Bronchial epithelial cell (primary cell): ENCODE data around the gene ZNF716. TPM values are rescaled to one million over a fixed set of nuclear protein-coding genes. Genes with fewer than 3 reads are reported as not detected.
"Not testable (repeated sequence)": the region's sequence is repeated elsewhere in the genome, so short reads cannot be mapped to it uniquely, and the experiment has no call there.

ENCODE experiments used
- DNase-seq: peaks from one replicate; pipeline ENCODE4 v3.0.0-alpha.2; 2010; ENCODE audit warnings: low read depth
- FAIRE-seq: peaks from 2 replicates; lab custom pipeline; 2011; peaks lifted over from hg19 to GRCh38; lab: Jason Lieb, UNC
- H3K27me3 ChIP-seq: 2 replicates; pipeline ENCODE4 v1.5.1; 2011; ENCODE audit warnings: low read length; ENCODE audit not compliant: control insufficient read depth, insufficient read depth
- H3K36me3 ChIP-seq: 2 replicates; pipeline ENCODE4 v1.5.1; 2011; ENCODE audit warnings: low read length; ENCODE audit not compliant: control insufficient read depth, insufficient read depth
- H3K4me3 ChIP-seq: 2 replicates; pipeline ENCODE4 v1.5.1; 2011; ENCODE audit warnings: mild to moderate bottlenecking, low read depth, low read length, control low read depth
- total RNA-seq: library from RNA; depleted of rRNA; stranded (reverse); fragments of >200 nt; gene quantifications from 2 replicates; pipeline ENCODE4 v1.2.1, GENCODE V29; 2014
- TF ChIP-seq, protein P1 (sequence below): IDR thresholded peaks from 2 replicates; pipeline ENCODE4 v1.5.1; 2011; ENCODE audit warnings: mild to moderate bottlenecking, moderate library complexity, low read length, control low read depth, inconsistent platforms; ENCODE audit not compliant: insufficient read depth, severe bottlenecking

The ZNF716 gene
- total RNA-seq, 1 donor from 2014 or later, result not detected

DNA sequence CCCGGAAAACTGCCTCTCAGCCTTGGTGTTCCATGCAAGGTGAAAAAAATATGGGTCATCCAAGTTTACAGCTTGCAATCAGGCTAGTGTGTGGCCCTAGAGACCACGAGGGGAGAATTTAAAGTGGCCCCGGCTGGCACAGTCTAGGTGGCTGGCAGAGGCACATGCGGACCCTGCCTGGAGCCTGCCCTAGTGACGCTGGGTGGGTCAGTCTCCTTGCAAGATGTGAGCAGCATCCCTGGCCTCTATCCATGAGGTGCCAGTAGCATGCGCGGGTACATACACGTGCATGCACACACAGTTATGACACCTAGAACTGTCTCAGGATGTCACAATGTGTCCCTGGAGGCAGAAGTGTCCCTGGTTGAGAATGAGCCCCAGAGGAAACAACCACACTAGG, 22.4 kb upstream of the ZNF716 start:
- H3K27me3 ChIP-seq, result no peaks in the 10 kb centered on the region
- TF ChIP-seq, protein P1, sequence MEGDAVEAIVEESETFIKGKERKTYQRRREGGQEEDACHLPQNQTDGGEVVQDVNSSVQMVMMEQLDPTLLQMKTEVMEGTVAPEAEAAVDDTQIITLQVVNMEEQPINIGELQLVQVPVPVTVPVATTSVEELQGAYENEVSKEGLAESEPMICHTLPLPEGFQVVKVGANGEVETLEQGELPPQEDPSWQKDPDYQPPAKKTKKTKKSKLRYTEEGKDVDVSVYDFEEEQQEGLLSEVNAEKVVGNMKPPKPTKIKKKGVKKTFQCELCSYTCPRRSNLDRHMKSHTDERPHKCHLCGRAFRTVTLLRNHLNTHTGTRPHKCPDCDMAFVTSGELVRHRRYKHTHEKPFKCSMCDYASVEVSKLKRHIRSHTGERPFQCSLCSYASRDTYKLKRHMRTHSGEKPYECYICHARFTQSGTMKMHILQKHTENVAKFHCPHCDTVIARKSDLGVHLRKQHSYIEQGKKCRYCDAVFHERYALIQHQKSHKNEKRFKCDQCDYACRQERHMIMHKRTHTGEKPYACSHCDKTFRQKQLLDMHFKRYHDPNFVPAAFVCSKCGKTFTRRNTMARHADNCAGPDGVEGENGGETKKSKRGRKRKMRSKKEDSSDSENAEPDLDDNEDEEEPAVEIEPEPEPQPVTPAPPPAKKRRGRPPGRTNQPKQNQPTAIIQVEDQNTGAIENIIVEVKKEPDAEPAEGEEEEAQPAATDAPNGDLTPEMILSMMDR, result no peak
- no peak overlapping the region for H3K4me3 ChIP-seq
- DNase-seq (no peak), FAIRE-seq (no peak)
- no peaks in the 10 kb centered on the region for H3K36me3 ChIP-seq

DNA sequence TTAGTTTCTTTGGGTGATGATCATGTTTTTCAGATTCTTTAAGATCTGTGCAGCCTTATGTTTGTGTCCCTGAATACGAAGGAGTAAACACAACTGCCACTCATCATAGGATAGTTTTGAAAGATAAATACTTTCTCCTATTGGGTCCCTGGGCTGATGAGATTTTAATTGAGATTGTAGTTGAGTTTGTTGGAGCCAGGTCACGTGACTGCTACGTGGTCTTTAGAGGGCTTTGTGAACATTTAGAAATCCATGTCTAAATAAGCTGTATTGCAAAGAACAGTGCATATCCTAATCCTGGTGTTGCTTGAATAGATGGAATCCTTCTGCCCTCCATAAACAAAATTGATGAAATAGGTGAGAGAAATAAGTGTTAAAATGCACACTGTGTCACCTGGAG, 17.4 kb upstream of the ZNF716 start:
- DNase-seq (no peak), FAIRE-seq (no peak)
- TF ChIP-seq, protein P1, result no peak
- Histone ChIP-seq H3K4me3 (no peak overlapping the region), H3K27me3 (no peaks in the 10 kb centered on the region), H3K36me3 (no peaks in the 10 kb centered on the region)

DNA sequence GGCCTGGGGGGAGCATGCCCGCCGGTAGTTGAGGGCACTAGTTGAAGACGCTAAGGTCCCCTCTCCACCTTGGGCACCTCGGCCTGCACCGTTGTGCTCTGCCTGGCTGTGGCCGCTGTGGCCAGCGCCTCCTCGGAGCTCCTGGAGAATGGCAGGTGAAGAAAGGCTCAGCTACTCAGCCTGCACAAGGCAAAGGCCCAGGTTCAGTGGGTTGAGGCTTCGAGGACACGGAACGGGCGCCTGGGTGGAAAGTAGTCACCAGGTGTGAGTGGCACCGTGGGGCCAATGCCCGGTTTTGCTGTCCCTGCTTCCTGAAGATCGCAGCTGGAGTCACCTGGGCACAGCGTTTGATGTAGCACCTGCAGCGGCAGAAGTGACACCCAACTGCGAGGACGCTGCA, 12.4 kb upstream of the ZNF716 start:
- H3K27me3 ChIP-seq, result no peaks in the 10 kb centered on the region
- no peak for FAIRE-seq
- no peaks in the 10 kb centered on the region for H3K36me3 ChIP-seq
- H3K4me3 ChIP-seq, result no peak overlapping the region
- DNase-seq, result no peak
- TF ChIP-seq, protein P1, result no peak

DNA sequence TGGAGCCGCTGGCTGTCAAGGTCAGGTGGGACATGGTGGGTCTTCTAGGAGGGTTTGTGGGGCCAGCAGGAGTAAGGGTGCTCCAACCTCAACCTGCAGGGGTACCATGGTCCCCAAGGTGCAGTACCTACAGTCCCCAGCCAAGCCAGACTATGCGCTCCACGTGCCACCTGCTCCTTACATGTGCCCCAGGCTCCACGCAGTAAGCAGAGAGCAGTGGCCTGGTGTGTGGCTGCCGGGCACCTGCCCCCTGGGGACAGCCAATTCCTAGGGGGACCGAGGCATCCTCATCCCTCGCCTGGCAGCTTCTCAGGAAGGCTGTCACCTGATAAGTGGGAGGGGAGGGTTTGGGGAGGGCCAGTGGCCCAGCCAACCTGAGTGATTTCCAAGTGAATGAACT, 11.7 kb upstream of the ZNF716 start:
- Histone ChIP-seq H3K36me3 (no peaks in the 10 kb centered on the region), H3K27me3 (no peaks in the 10 kb centered on the region), H3K4me3 (no peak overlapping the region)
- DNase-seq, result no peak
- no peak for FAIRE-seq
- TF ChIP-seq, protein P1, result no peak

DNA sequence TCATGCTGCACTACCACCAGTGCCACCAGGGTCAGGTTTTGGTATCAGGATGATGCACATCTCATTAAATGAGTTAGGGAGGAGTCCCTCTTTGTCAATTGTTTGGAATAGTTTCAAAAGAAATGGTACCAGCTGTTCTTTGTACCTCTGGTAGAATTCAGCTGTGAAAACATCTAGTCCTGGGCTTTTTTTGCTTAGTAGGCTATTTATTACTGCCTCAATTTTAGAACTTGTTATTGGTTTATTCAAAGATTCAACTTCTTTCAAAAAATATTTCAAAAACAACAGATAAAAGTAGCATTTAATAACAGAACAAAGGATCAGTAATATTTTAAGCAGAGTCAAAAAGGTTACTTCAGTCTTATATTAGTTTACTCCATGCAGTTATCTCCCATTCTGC, 6.4 kb upstream of the ZNF716 start:
- no peaks in the 10 kb centered on the region for H3K36me3 ChIP-seq
- no peak overlapping the region for H3K4me3 ChIP-seq
- no peak for DNase-seq
- TF ChIP-seq, protein P1, result no peak
- no peak for FAIRE-seq
- no peaks in the 10 kb centered on the region for H3K27me3 ChIP-seq

DNA sequence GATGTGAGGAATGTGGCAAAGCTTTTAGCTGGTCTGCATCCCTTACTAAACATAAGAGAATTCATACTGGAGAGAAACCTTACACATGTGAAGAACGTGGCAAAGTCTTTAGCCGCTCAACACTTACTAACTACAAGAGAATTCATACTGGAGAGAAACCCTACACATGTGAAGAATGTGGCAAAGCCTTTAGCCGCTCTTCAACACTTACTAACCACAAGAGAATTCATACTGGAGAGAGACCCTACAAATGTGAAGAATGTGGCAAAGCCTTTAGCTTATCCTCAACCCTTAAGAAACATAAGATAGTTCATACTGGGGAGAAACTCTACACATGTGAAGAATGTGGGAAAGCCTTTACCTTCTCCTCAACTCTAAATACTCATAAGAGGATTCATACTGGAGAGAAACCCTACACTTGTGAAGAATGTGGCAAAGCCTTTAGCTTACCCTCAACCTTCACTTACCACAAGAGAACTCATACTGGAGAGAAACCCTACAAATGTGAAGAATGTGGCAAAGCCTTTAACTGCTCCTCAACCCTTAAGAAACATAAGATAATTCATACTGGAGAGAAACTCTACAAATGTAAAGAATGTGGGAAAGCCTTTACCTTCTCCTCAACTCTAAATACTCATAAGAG, 19.3 kb downstream of the ZNF716 start:
- not testable (repeated sequence) for H3K4me3 ChIP-seq, DNase-seq, FAIRE-seq, H3K36me3 ChIP-seq, H3K27me3 ChIP-seq

DNA sequence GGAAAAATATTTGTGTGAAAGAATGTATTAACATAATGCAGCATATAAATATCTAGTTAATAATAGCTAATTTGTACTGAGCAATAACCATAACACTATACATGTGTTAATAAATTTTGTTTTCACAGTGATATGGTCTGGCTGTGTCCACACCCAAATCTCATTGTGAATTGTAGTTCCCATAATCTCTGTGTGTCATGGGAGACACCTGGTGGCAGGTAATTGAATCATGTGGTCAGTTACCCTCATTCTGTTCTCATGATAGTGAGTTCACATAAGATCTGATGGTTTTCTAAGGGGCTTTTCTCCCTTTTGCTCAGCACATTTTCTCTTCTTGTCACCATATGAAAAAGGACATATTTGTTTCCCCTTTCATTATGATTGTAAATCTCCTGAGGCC, 30.3 kb downstream of the ZNF716 start:
- not testable (repeated sequence) for DNase-seq, H3K4me3 ChIP-seq, H3K27me3 ChIP-seq, FAIRE-seq, H3K36me3 ChIP-seq

DNA sequence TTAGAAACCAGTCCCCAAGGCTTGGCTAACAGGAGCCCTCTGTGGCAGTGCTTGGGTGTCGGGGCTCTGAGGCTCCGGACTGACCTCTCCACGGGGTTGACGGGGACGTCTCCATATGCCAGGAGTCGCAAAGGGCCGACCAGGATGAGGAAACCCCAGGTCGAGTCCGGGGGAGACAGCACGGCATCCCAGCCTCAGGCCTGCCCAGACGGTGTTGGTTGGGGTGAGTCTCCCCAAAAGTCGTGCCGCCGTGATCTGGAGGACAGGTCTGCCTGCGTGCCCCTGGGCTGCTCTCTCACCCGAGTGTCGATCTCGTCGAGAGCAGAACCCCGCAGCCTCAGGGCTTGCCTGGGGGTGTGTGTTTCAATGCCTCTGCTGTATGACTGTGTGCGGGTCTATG, 35.0 kb downstream of the ZNF716 start:
- not testable (repeated sequence) for H3K36me3 ChIP-seq, H3K4me3 ChIP-seq, H3K27me3 ChIP-seq, FAIRE-seq, DNase-seq
